Anterior cingulate cortex (tissue), 58 donors: ENCODE measurements around the gene GAK.
A peak's percentile ranks its signal among the peaks of the same experiment; 100 is the strongest.

Experiments
- DNase-seq, 58 donors: peaks; one replicate each; lab custom pipeline; 2025; lab: John Stamatoyannopoulos, UW

Gene GAK

GRCh38 chr4:965048-965765, 33.1 kb upstream of the GAK start:
- no peak for DNase-seq

- DNase-seq: no peak
These were observed 32.4 kb upstream of the GAK start for GRCh38 chr4:964346-965025.

DNA sequence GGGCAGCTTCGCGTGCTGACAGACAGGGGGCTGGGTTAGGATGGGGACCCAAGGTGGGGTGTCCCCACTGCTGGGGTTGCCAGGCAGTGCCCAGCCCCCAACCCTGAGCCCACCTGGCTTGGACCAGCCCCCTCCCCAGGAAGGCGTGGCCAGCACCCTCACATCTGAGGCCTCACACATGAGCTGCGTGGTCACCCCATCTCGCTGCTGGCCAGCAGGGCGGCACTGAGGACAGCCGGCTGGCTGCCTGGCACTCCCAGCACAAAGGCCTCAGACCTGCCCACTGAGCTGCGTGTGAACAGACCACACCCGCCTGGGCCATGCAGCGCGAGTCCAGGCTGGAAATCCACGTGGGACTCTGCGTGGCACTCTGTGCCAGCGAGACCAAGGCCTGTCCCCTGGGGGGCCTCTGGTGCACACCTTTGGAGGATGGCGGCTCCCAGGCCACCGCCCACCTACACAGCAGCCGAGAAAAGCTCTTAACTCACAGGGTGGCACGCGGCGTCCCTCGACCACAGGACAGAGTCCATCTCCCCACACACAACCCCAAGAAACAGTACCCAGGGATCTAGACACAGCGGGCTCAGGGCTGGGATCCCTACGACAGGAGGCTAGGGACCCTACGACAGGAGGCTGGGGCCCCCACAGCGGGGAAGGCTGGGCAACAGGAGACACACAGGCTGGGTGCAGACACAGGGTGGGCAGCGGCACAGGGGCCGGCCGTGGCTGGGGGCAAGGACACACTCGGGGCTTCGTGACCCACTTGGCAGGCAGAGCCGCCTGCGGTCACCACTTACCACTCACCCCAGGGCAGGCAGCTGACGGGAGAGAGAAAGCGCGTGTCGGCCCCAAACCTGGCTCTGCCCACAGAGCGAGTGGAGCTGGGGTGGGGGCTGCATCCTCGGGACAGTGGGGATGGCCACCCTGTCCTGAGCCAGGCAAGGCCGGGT, 31.4 kb upstream of the GAK start:
- DNase-seq: no peak

- no peak for DNase-seq
These were observed 30.4 kb upstream of the GAK start for GRCh38 chr4:962231-963208.

DNA sequence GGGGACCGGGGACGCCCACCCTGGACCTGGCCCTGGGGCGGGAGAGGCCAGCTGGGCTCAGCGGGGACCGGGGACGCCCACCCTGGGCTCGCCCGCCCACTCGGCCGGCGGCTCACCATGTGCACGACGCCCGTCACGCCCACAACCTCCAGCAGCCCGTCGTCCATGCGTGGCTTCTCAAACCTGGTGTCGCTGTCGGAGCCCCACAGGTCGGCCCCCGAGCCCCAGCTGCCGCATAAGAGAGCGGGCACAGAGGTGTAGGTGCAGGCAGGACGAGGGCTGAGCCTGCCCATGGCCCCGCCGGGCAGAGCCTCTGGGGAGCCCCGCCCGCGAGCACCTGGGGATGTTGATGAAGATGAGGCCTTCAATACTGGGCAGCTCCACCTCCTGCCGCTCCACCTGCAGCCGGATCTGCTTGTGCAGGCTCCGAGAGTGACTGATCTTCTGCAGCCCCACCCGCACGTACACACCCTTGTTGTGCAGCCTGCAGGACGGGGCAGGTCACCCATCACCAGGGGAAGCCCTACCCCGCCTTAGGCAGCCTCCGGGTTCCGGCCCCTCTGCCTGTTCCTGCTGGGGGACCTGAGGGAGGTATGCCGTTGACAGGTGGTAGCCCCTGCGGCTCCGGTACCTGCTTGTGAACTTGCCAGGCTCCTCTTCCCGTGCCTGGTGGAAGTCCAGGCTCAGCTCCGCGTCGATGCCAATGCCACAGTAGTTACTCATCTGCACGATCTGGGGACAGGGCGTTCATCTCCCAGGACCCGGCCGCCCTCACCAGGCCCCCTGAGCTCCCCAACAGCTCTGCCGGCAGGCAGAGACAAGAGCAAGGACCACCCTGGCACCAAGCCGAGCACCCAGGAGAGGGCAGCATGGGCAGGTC, 29.5 kb upstream of the GAK start:
- DNase-seq: no peak

DNA sequence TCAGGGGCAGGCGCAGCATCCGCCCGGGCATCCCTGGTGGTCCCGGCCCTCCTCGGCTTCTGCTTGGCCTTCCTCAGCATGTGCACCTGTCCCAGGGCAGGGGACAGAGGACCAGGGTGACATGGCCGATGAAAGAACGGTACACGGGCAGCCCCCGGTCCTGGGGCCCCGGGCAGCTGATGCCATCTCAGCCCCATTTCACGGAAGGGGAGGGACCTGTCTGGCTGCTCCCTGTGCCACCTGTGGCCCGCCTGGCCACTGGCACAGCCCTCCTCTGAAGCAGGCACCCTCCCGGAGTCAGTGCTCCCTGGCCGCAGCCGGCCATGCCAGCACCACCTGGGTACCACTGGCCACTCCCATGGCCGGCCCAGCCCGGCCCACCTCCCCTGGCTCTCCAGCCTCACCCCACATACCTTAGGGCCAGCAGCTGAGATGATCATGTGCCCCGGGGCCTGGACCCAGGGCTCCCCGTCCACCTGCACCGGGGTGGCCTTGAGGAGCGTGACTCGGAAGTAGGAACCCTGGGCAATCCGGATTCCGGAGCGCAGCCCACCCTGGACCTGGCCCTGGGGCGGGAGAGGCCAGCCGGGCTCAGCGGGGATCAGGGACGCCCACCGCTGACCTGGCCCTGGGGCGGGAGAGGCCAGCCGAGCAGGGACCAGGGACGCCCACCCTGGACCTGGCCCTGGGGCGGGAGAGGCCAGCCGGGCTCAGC, 28.7 kb upstream of the GAK start:
- no peak for DNase-seq

DNA sequence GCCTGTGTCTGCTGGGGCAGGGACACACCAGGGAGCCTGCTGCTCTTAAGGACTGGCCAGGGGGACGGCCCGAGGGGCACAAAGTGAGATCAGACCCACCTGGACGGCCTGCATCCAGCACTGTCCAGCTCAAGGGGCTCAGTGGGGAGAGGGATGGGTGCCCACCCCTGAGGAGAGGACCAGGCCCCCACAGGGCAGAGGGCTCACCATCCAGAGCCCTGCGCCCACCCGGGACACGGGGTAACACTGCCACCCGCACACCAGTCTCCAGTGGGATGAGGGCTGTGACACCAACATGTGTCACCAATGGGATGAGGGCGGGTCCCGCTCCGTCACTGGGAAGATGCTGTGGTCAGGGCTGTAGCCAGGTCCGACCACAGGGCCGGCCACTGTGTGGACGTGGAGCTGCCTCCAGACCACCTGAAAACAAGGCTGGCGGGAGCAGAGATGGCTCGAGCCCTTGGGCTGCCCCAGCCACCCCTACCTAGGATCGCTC, 28.1 kb upstream of the GAK start:
- no peak for DNase-seq

DNA sequence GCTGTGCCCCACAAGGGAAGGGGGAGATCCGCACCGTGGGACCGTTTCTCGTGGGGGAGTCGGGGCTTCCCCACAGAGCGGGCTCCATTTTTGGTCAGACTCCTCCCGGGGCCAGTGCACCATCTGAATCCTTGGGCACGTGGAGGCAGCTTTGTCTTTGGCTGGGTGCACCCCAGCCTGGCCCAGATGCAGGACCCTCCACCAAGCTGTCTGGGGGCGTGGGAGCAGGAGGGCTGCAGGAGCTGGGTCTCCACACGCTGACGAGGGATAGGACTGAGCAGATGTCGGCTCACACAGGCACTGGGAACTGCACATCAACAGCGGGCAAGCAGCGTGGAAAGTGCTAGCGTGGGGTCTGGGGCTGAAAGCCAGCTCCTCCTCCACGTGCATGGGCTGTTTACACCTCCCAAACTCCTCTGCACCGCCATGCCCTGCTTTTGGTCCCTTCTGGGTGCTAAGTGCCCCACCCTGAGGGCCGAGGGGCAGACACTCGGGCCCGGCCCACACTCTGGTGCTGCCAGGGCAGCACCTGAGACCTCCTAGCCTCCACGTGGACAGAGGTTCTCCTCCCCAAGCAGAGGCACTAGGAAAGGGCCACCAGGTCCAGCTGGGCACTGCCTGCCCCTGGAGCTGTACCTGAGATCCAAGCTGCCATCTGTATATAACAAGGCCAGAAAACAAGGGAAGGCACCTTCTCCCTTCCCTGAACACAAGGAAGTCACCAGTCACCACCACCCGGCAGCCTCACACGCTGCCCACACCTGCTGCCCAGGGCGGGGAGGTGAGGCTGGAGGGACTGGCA, 27.4 kb upstream of the GAK start:
- DNase-seq: peak in 1 of 58 donors; percentile 28

- no peak for DNase-seq
These were observed 26.7 kb upstream of the GAK start for GRCh38 chr4:958696-959337.

DNA sequence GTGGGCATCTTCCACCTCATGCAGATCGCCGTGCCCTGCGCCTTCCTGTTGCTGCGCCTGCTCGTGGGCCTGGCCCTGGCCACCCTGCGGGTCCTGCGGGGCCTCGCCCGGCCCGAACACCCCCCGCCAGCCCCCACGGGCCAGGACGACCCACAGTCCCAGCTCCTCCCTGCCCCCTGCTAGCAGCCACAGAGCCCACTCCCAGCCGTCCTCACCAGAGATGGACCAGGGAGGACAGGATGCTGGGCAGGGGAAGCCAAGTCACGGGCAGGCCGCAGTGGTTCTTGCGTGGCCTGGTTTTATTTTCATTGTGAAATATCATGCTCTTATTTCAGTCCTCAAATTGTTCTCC, 26.2 kb upstream of the GAK start:
- no peak for DNase-seq

- peak in 3 of 58 donors; percentile 18 to 26 (median 24) for DNase-seq
These were observed 25.6 kb upstream of the GAK start for GRCh38 chr4:957581-958313.

- no peak for DNase-seq
These were observed 25.1 kb upstream of the GAK start for GRCh38 chr4:957231-957580.

- no peak for DNase-seq
These were observed 24.6 kb upstream of the GAK start for GRCh38 chr4:956531-957230.

DNA sequence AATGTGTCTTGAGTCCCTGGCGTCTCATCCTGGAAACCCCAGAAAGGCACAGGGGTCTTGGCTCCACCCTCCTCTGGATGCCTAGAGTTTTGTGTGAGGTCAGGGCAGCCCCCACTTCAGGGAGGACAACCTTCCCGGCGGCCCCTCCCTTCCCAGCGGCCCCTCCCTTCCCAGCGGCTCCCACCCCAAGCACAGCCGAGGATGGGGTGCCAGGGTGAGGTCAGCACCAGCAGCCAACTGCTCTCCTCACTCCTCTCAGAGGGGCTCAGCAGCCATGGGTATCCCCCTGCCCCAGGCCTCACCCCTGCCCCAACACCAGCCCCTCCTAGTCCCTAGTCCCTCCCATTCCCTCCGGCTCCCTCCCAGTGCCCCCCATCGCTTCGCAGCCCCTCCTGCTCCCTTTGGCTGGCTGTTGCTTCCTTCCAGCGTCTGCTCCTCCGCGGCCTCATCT, 23.8 kb upstream of the GAK start:
- DNase-seq: no peak

GRCh38 chr4:955161-955921, 23.2 kb upstream of the GAK start:
- no peak for DNase-seq
